HG03108 (cell line): ENCODE data around the gene TEC.
"Not testable (repeated sequence)": the region's sequence is repeated elsewhere in the genome, so short reads cannot be mapped to it uniquely, and the experiment has no call there.

Experiments
- ATAC-seq: cut with Tn5 transposase; IDR thresholded peaks from one replicate; pipeline ENCODE4 v1.9.1; 2021; ENCODE audit warnings: moderate library complexity; ENCODE audit not compliant: unreplicated experiment

TEC gene

GRCh38 chr4:48268956-48269860 is at the start of gene TEC:
TEC (minus strand) TSS chr4:48269838; CDS start chr4:48228614, 41,224 bp downstream.
- ATAC-seq: peak; percentile 7

- ATAC-seq: peak; percentile 38
Observed at GRCh38 chr4:48315728-48316630, 46.3 kb upstream of the TEC start.

GRCh38 chr4:48314746-48315145 is 45.1 kb upstream of the TEC start:
- ATAC-seq: not testable (repeated sequence)

GRCh38 chr4:48311896-48312295 is 42.3 kb upstream of the TEC start:
- ATAC-seq: no peak

GRCh38 chr4:48308901-48309300 is 39.3 kb upstream of the TEC start:
- ATAC-seq: no peak

GRCh38 chr4:48307528-48307927 is 37.9 kb upstream of the TEC start:
- peak; percentile 70 for ATAC-seq

GRCh38 chr4:48305508-48305907 is 35.9 kb upstream of the TEC start:
- no peak for ATAC-seq

GRCh38 chr4:48300004-48300403 is 30.4 kb upstream of the TEC start:
- ATAC-seq: no peak

GRCh38 chr4:48299560-48299959 is 29.9 kb upstream of the TEC start:
- ATAC-seq: no peak

- ATAC-seq: no peak
Observed at GRCh38 chr4:48297256-48297846, 27.7 kb upstream of the TEC start.

GRCh38 chr4:48296365-48296764 is 26.7 kb upstream of the TEC start:
- peak; percentile 80 for ATAC-seq

GRCh38 chr4:48295116-48295515 is 25.5 kb upstream of the TEC start:
- no peak for ATAC-seq

- ATAC-seq: not testable (repeated sequence)
Observed at GRCh38 chr4:48292218-48292790, 22.7 kb upstream of the TEC start.

GRCh38 chr4:48290146-48290772 is 20.6 kb upstream of the TEC start:
- ATAC-seq: no peak

GRCh38 chr4:48286060-48286459 is 16.4 kb upstream of the TEC start:
- not testable (repeated sequence) for ATAC-seq

- ATAC-seq: not testable (repeated sequence)
Observed at GRCh38 chr4:48285640-48286039, 16.0 kb upstream of the TEC start.

- no peak for ATAC-seq
Observed at GRCh38 chr4:48275686-48276085, 6.0 kb upstream of the TEC start.

GRCh38 chr4:48275247-48275646 is 5.6 kb upstream of the TEC start:
- peak; percentile 36 for ATAC-seq

- ATAC-seq: no peak
Observed at GRCh38 chr4:48271626-48272025, 2.0 kb upstream of the TEC start.

- ATAC-seq: no peak
Observed at GRCh38 chr4:48270951-48271473, 1.4 kb upstream of the TEC start.
